ENCODE results near the gene FKBP10. TPM values are rescaled to one million over a fixed set of nuclear protein-coding genes. Genes with fewer than 3 reads are reported as not detected.
"Not testable (repeated sequence)": the region's sequence is repeated elsewhere in the genome, so short reads cannot be mapped to it uniquely, and the experiment has no call there.

FKBP10 gene
- total RNA-seq = 10.6 TPM
- long read RNA-seq, transcript FKBP10-201 (10 exons, 2,662 nt) = major isoform, 6 of 10 reads
- long read RNA-seq, partial matches to known transcripts = 2 of 10 reads
- long read RNA-seq, other reads (novel, unspliced or antisense) = 2 of 10 reads

- DNase-seq (peak; percentile 72), ATAC-seq (ENCODE audit: poor library complexity) (peak; percentile 51)
- intact Hi-C loops (cut with DNase I) = no loop called here
These were observed at the start of gene FKBP10 for GRCh38 chr17:41812381-41813151. Gene FKBP10 (plus strand): TSS chr17:41813004. CDS start chr17:41813035, 31 bp downstream.

- intact Hi-C loops (cut with DNase I) = no loop called here
- DNase-seq (no peak), ATAC-seq (ENCODE audit: poor library complexity) (no peak)
These were observed 49.5 kb upstream of the FKBP10 start for GRCh38 chr17:41763327-41763726.

GRCh38 chr17:41766135-41766534 lies 46.7 kb upstream of the FKBP10 start:
- ATAC-seq (ENCODE audit: poor library complexity) (no peak), DNase-seq (no peak)
- intact Hi-C loops (cut with DNase I) = no loop called here

- ATAC-seq (ENCODE audit: poor library complexity) (no peak), DNase-seq (no peak)
- intact Hi-C loops (cut with DNase I) = no loop called here
These were observed 45.3 kb upstream of the FKBP10 start for GRCh38 chr17:41767324-41768042.

- ATAC-seq (ENCODE audit: poor library complexity) (no peak), DNase-seq (no peak)
- intact Hi-C loops (cut with DNase I) = no loop called here
These were observed 44.0 kb upstream of the FKBP10 start for GRCh38 chr17:41768682-41769288.

GRCh38 chr17:41769346-41769862 lies 43.4 kb upstream of the FKBP10 start:
- intact Hi-C loops (cut with DNase I) = no loop called here
- DNase-seq (no peak), ATAC-seq (ENCODE audit: poor library complexity) (no peak)

- intact Hi-C loops (cut with DNase I) = no loop called here
- no peak for ATAC-seq (ENCODE audit: poor library complexity)
- DNase-seq = no peak
These were observed 42.8 kb upstream of the FKBP10 start for GRCh38 chr17:41769985-41770384.

- DNase-seq = no peak
- intact Hi-C loops (cut with DNase I) = no loop called here
- no peak for ATAC-seq (ENCODE audit: poor library complexity)
These were observed 41.2 kb upstream of the FKBP10 start for GRCh38 chr17:41771389-41772206.

GRCh38 chr17:41772218-41772585 lies 40.6 kb upstream of the FKBP10 start:
- DNase-seq (no peak), ATAC-seq (ENCODE audit: poor library complexity) (no peak)
- intact Hi-C loops (cut with DNase I) = no loop called here

GRCh38 chr17:41772586-41773189 lies 40.1 kb upstream of the FKBP10 start:
- DNase-seq (no peak), ATAC-seq (ENCODE audit: poor library complexity) (no peak)
- intact Hi-C loops (cut with DNase I) = no loop called here

- peak; percentile 80 for DNase-seq
- peak; percentile 23 for ATAC-seq (ENCODE audit: poor library complexity)
- intact Hi-C loops (cut with DNase I) = no loop called here
These were observed 39.6 kb upstream of the FKBP10 start for GRCh38 chr17:41773190-41773588.

- DNase-seq (no peak), ATAC-seq (ENCODE audit: poor library complexity) (no peak)
- intact Hi-C loops (cut with DNase I) = no loop called here
These were observed 39.0 kb upstream of the FKBP10 start for GRCh38 chr17:41773731-41774193.

- intact Hi-C loops (cut with DNase I) = no loop called here
These were observed 37.2 kb upstream of the FKBP10 start for GRCh38 chr17:41775394-41776226.

GRCh38 chr17:41776262-41776900 lies 36.4 kb upstream of the FKBP10 start:
- DNase-seq; intact Hi-C loops (cut with DNase I); ATAC-seq (ENCODE audit: poor library complexity): not testable (repeated sequence)

More at GRCh38 chr17:41775394-41776226, 37.2 kb upstream of the FKBP10 start:
- ATAC-seq (ENCODE audit: poor library complexity) = peak; percentile 39
- DNase-seq = peak; percentile 64

GRCh38 chr17:41777157-41777573 lies 35.6 kb upstream of the FKBP10 start:
- intact Hi-C loops (cut with DNase I) = no loop called here
- peak; percentile 73 for ATAC-seq (ENCODE audit: poor library complexity)
- peak; percentile 83 for DNase-seq

- intact Hi-C loops (cut with DNase I) = no loop called here
- ATAC-seq (ENCODE audit: poor library complexity) = peak; percentile 42
These were observed 35.1 kb upstream of the FKBP10 start for GRCh38 chr17:41777574-41778188.

More at GRCh38 chr17:41777574-41778188, 35.1 kb upstream of the FKBP10 start:
- peak; percentile 86 for DNase-seq

All from Right ventricle myocardium superior (tissue), 1 donor.